IMR-90 (cell line): ENCODE results near the gene XPO6. TPM values are rescaled to one million over a fixed set of nuclear protein-coding genes. Genes with fewer than 3 reads are reported as not detected.

Experiments
- ATAC-seq: fragments of 200-7000 bp; cut with Tn5 transposase; 2 replicates; pipeline ENCODE4 v1.9.1; 2020; ENCODE audit warnings: low read depth, mild to moderate bottlenecking, moderate library complexity
- BruUV-seq: library from RNA; stranded (reverse); fragments of 400-500 nt; replicated peaks from 2 replicates; lab custom pipeline; 2021; lab: Mats Ljungman, UMichigan
- CTCF ChIA-PET: fragments of 300-600 bp; formaldehyde crosslinking; extraction: SDS; loops from one replicate; lab custom pipeline; 2021; ENCODE audit warnings: antibody characterized with exemption; lab: Yijun Ruan, JAX
- POLR2A ChIA-PET: fragments of 300-600 bp; sonication (Branson Sonifier 250); formaldehyde crosslinking; loops from one replicate; lab custom pipeline; 2022; ENCODE audit warnings: antibody characterized with exemption; ENCODE audit not compliant: unreplicated experiment; lab: Charles Lee
- DNase-seq: peaks from one replicate; pipeline ENCODE4 v3.0.0; 2013
- H2AFZ ChIP-seq: replicated peaks from 2 replicates; pipeline ENCODE3; 2013; ENCODE audit warnings: low read length, mild to moderate bottlenecking; ENCODE audit not compliant: poor library complexity
- H2AK5ac ChIP-seq: 2 replicates; pipeline ENCODE4 v1.6.1; 2013; ENCODE audit warnings: low read depth, low read length, inconsistent platforms
- H2AK9ac ChIP-seq: replicated peaks from 2 replicates; pipeline ENCODE3; 2013; ENCODE audit warnings: mild to moderate bottlenecking, low read depth, low read length, moderate library complexity; ENCODE audit not compliant: poor library complexity
- H2BK120ac ChIP-seq: 2 replicates; pipeline ENCODE4 v1.6.1; 2013; ENCODE audit warnings: low read depth, low read length, inconsistent platforms
- H2BK15ac ChIP-seq: 3 replicates; pipeline ENCODE4 v1.6.1; 2013; ENCODE audit warnings: low read depth, low read length, inconsistent platforms
- H2BK20ac ChIP-seq: 2 replicates; pipeline ENCODE4 v1.6.1; 2013; ENCODE audit warnings: low read depth, mild to moderate bottlenecking, inconsistent platforms, low read length, moderate library complexity
- H2BK5ac ChIP-seq: 2 replicates; pipeline ENCODE4 v1.6.1; 2013; ENCODE audit warnings: mild to moderate bottlenecking, low read depth, low read length, inconsistent platforms; ENCODE audit not compliant: poor library complexity, severe bottlenecking
- H3K14ac ChIP-seq: replicated peaks from 2 replicates; pipeline ENCODE4 v1.6.1; 2013; ENCODE audit warnings: low read depth, low read length, inconsistent platforms
- H3K18ac ChIP-seq: 2 replicates; pipeline ENCODE4 v1.6.1; 2013; ENCODE audit warnings: low read depth, low read length, control low read depth
- H3K23ac ChIP-seq: 2 replicates; pipeline ENCODE4 v1.6.1; 2013; ENCODE audit warnings: low read depth, low read length, inconsistent platforms
- H3K27ac ChIP-seq: 2 replicates; pipeline ENCODE4 v1.5.1; 2013; ENCODE audit warnings: mild to moderate bottlenecking, control low read depth, low read length; ENCODE audit not compliant: insufficient read depth
- H3K27me3 ChIP-seq: 2 replicates; pipeline ENCODE4 v1.6.1; 2013; ENCODE audit warnings: low read length; ENCODE audit not compliant: control insufficient read depth, insufficient read depth
- H3K36me3 ChIP-seq: 2 replicates; pipeline ENCODE4 v1.6.1; 2013; ENCODE audit warnings: low read length, mixed read lengths; ENCODE audit not compliant: control insufficient read depth, insufficient read depth
- H3K4ac ChIP-seq: 2 replicates; pipeline ENCODE4 v1.6.1; 2013; ENCODE audit warnings: low read depth, low read length, inconsistent platforms
- H3K4me1 ChIP-seq: 2 replicates; pipeline ENCODE4 v1.6.1; 2013; ENCODE audit warnings: low read length, mixed read lengths; ENCODE audit not compliant: control insufficient read depth, insufficient read depth
- H3K4me2 ChIP-seq: 2 replicates; pipeline ENCODE4 v1.6.1; 2013; ENCODE audit warnings: low read depth, mild to moderate bottlenecking, control low read depth, low read length, moderate library complexity
- H3K4me3 ChIP-seq: 2 replicates; pipeline ENCODE4 v1.5.1; 2013; ENCODE audit warnings: low read depth, mild to moderate bottlenecking, control low read depth, low read length, moderate library complexity; ENCODE audit not compliant: insufficient read depth
- H3K56ac ChIP-seq: 2 replicates; pipeline ENCODE4 v1.6.1; 2013; ENCODE audit warnings: low read length, inconsistent platforms; ENCODE audit not compliant: insufficient read depth; ENCODE audit errors: extremely low read depth
- H3K79me1 ChIP-seq, 2 experiments: 2 replicates each; pipeline ENCODE4 v1.6.1; 2013; ENCODE audit warnings: low read length in 2 of 2, inconsistent platforms in 1 of 2, low read depth in 1 of 2
- H3K9ac ChIP-seq: 2 replicates; pipeline ENCODE4 v1.6.1; 2013; ENCODE audit warnings: low read depth, low read length, control low read depth
- H3K9me1 ChIP-seq: 2 replicates; pipeline ENCODE4 v1.6.1; 2013; ENCODE audit warnings: low read length, inconsistent platforms; ENCODE audit not compliant: insufficient read depth
- H3K9me3 ChIP-seq: 2 replicates; pipeline ENCODE4 v1.6.1; 2013; ENCODE audit warnings: low read length; ENCODE audit not compliant: control insufficient read depth, insufficient read depth
- H4K20me1 ChIP-seq: 2 replicates; pipeline ENCODE4 v1.6.1; 2013; ENCODE audit warnings: low read length, inconsistent platforms; ENCODE audit not compliant: insufficient read depth
- H4K5ac ChIP-seq: 2 replicates; pipeline ENCODE4 v1.6.1; 2013; ENCODE audit warnings: mild to moderate bottlenecking, low read depth, low read length, control low read depth
- H4K8ac ChIP-seq, 2 experiments: 2 replicates each; pipeline ENCODE4 v1.6.1; 2013; ENCODE audit warnings: low read depth in 2 of 2, low read length in 2 of 2, control low read depth in 1 of 2, inconsistent platforms in 1 of 2
- H4K91ac ChIP-seq: 2 replicates; pipeline ENCODE4 v1.6.1; 2013; ENCODE audit warnings: low read depth, low read length, inconsistent platforms; ENCODE audit not compliant: insufficient read depth
- BHLHE40 ChIP-seq: fragments of 150-350 bp; IDR thresholded peaks from 2 replicates; pipeline ENCODE4 v1.6.1; 2016; ENCODE audit warnings: mild to moderate bottlenecking, low read depth, low read length
- CEBPB ChIP-seq: IDR thresholded peaks from 2 replicates; pipeline ENCODE4 v1.6.1; 2012; ENCODE audit warnings: low read depth, low read length, improper control_type of control experiment
- CHD1 ChIP-seq: IDR thresholded peaks from 2 replicates; pipeline ENCODE4 v1.6.1; 2012; ENCODE audit warnings: low read depth, low read length, improper control_type of control experiment
- ELK1 ChIP-seq: fragments of 150-350 bp; IDR thresholded peaks from 2 replicates; pipeline ENCODE4 v1.6.1; 2016; ENCODE audit warnings: low read depth, mild to moderate bottlenecking, low read length, moderate library complexity, borderline replicate concordance
- FOS ChIP-seq: fragments of 150-350 bp; IDR thresholded peaks from 2 replicates; pipeline ENCODE4 v1.6.1; 2016; ENCODE audit warnings: low read depth, low read length
- MAFK ChIP-seq: IDR thresholded peaks from 2 replicates; pipeline ENCODE4 v1.6.1; 2012; ENCODE audit warnings: low read depth, low read length, improper control_type of control experiment
- MAZ ChIP-seq: IDR thresholded peaks from 2 replicates; pipeline ENCODE4 v1.6.1; 2012; ENCODE audit warnings: low read depth, mild to moderate bottlenecking, low read length, improper control_type of control experiment, moderate library complexity, borderline replicate concordance
- MXI1 ChIP-seq: IDR thresholded peaks from 2 replicates; pipeline ENCODE4 v1.6.1; 2012; ENCODE audit warnings: low read depth, mild to moderate bottlenecking, low read length, moderate library complexity, borderline replicate concordance
- NFE2L2 ChIP-seq: fragments of 150-350 bp; IDR thresholded peaks from 2 replicates; pipeline ENCODE4 v1.6.1; 2016; ENCODE audit warnings: low read depth, mild to moderate bottlenecking, low read length
- POLR2A ChIP-seq: IDR thresholded peaks from 2 replicates; pipeline ENCODE4 v1.6.1; 2012; ENCODE audit warnings: mild to moderate bottlenecking, low read depth, low read length
- RAD21 ChIP-seq: IDR thresholded peaks from 2 replicates; pipeline ENCODE4 v1.6.1; 2012; ENCODE audit warnings: low read length, improper control_type of control experiment
- RCOR1 ChIP-seq: IDR thresholded peaks from 2 replicates; pipeline ENCODE4 v1.6.1; 2012; ENCODE audit warnings: mild to moderate bottlenecking, low read length, improper control_type of control experiment; ENCODE audit not compliant: insufficient replicate concordance
- RFX5 ChIP-seq: IDR thresholded peaks from 2 replicates; pipeline ENCODE4 v1.8.0; 2012; ENCODE audit warnings: low read depth, mild to moderate bottlenecking, low read length, moderate library complexity
- SMC3 ChIP-seq: fragments of 150-350 bp; IDR thresholded peaks from 2 replicates; pipeline ENCODE4 v1.6.1; 2016; ENCODE audit warnings: low read depth, mild to moderate bottlenecking, antibody characterized with exemption, low read length, moderate library complexity
- USF2 ChIP-seq: fragments of 150-350 bp; IDR thresholded peaks from 2 replicates; pipeline ENCODE4 v1.6.1; 2017; ENCODE audit warnings: mild to moderate bottlenecking, antibody characterized with exemption, low read length, low read depth
- whole genome bisulfite sequencing, 2 experiments: methylation state at CpG; one replicate each; pipeline versions ENCODE4 v1.1.5 to v1.1.7; 2013; ENCODE audit warnings: missing lambda C conversion rate in 2 of 2; ENCODE audit not compliant: insufficient read length in 1 of 2; ENCODE audit errors: extremely low coverage in 2 of 2; 5-methylcytosine and 5-hydroxymethylcytosine counted together
- dilution Hi-C: fragments of 300-500 bp; cut with HindIII; formaldehyde crosslinking; loops from one replicate; pipeline ENCODE4 v1.14.3; 2018; ENCODE audit warnings: low sequenced_read_pairs; ENCODE audit not compliant: unreplicated experiment
- in situ Hi-C: fragments of 300-500 bp; cut with MboI; formaldehyde crosslinking; loops from 3 replicates; pipeline ENCODE4 v1.14.3; 2019; ENCODE audit warnings: low sequenced_read_pairs, inconsistent platforms, mixed read lengths
- intact Hi-C: fragments of 100-400 bp; cut with micrococcal nuclease; formaldehyde crosslinking; loops from 2 replicates; pipeline ENCODE4 v1.10.0; 2022
- polyA plus RNA-seq, 3 experiments: library from polyadenylated mRNA; depleted of rRNA; stranded (reverse); fragments of >200 nt; gene quantifications; 2 replicates each; pipeline ENCODE4 v1.2.3, GENCODE V29; 2012; ENCODE audit warnings: low replicate concordance in 1 of 3
- total RNA-seq: library from RNA; depleted of rRNA; stranded (reverse); fragments of >200 nt; gene quantifications from 2 replicates; pipeline ENCODE4 v1.2.3, GENCODE V29; 2012
- TF ChIP-seq, protein P1 (sequence below): conservative IDR thresholded peaks from 2 replicates; pipeline ENCODE4 v1.5.1; 2012; ENCODE audit warnings: mild to moderate bottlenecking, low read depth, low read length, improper control_type of control experiment

XPO6 gene
- total and polyA plus RNA-seq, 2 of the 4 experiments (the other 2 are of a cell fraction), result 108 to 184 TPM

- Histone ChIP-seq H3K36me3 (peaks cover 27% of the 10 kb centered on the region), H2BK120ac (no peak overlapping the region), H3K14ac (no peak overlapping the region), H3K9me1 (peaks cover 22% of the 10 kb centered on the region), H2AK9ac (no peak overlapping the region), H3K79me1 (peaks cover 55 to 84% of the 10 kb centered on the region in 2 experiments), H4K8ac (no peak overlapping the region), H3K23ac (no peak overlapping the region), H3K4me3 (no peak overlapping the region), H3K9ac (no peak overlapping the region), H2AK5ac (no peak overlapping the region), H3K27ac (peak overlapping the region; percentile 47; the same call in 1 of the 2 replicates), H3K9me3 (no peaks in the 10 kb centered on the region), H4K91ac (no peak overlapping the region), H3K56ac (no peak overlapping the region), H3K4me1 (peaks cover 16% of the 10 kb centered on the region), H2BK15ac (no peak overlapping the region), H3K4ac (no peak overlapping the region), H4K5ac (no peak overlapping the region; the same call in 1 of the 2 replicates), H4K20me1 (peaks cover 13% of the 10 kb centered on the region; the same call in 1 of the 2 replicates), H2BK5ac (no peak overlapping the region), H3K4me2 (no peak overlapping the region), H2BK20ac (no peak overlapping the region), H3K18ac (no peak overlapping the region), H2AFZ (no peak overlapping the region), H3K27me3 (no peaks in the 10 kb centered on the region)
- no peak for DNase-seq
- ChIA-PET POLR2A (interaction anchor here (0.6 kb wide), 1 partner anchor 783 kb away, joined by 3 read pairs; no protein-coding TSS in a partner anchor), CTCF (interaction anchor here (0.6 kb wide), 1 partner anchor 159 kb away, joined by 3 read pairs; no protein-coding TSS in a partner anchor)
- no peak for ATAC-seq
- BruUV-seq, result no TSS peak
- in situ Hi-C loops, result loop anchor here (10.0 kb wide), 1 partner anchor 58 kb away; no protein-coding TSS in a partner anchor
- intact Hi-C loops, result no loop called here
- dilution Hi-C loops, result no loop called here
- TF ChIP-seq MAZ, result no peak
- no peak for TF ChIP-seq MAFK
- TF ChIP-seq USF2, result no peak
- TF ChIP-seq NFE2L2, result no peak
- TF ChIP-seq ELK1, result no peak
- TF ChIP-seq CHD1, result no peak
- no peak for TF ChIP-seq BHLHE40
- TF ChIP-seq RAD21, result no peak
- TF ChIP-seq RCOR1, result no peak
- TF ChIP-seq, protein P1, sequence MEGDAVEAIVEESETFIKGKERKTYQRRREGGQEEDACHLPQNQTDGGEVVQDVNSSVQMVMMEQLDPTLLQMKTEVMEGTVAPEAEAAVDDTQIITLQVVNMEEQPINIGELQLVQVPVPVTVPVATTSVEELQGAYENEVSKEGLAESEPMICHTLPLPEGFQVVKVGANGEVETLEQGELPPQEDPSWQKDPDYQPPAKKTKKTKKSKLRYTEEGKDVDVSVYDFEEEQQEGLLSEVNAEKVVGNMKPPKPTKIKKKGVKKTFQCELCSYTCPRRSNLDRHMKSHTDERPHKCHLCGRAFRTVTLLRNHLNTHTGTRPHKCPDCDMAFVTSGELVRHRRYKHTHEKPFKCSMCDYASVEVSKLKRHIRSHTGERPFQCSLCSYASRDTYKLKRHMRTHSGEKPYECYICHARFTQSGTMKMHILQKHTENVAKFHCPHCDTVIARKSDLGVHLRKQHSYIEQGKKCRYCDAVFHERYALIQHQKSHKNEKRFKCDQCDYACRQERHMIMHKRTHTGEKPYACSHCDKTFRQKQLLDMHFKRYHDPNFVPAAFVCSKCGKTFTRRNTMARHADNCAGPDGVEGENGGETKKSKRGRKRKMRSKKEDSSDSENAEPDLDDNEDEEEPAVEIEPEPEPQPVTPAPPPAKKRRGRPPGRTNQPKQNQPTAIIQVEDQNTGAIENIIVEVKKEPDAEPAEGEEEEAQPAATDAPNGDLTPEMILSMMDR, result no peak
- no peak for TF ChIP-seq FOS
- TF ChIP-seq CEBPB, result no peak
- no peak for TF ChIP-seq RFX5
- TF ChIP-seq MXI1, result no peak
- no peak for TF ChIP-seq POLR2A
- TF ChIP-seq SMC3, result no peak
- WGBS, 2 experiments, result no CpG with 5 or more reads among the region's 6 CpGs
Observed at GRCh38 chr16:28162326-28162877, 49.4 kb downstream of the XPO6 start.
